Liver (tissue), 3 donors: ENCODE data around the gene RPTN.

Experiments
- CTCF ChIP-seq: fragments of 150-350 bp; IDR thresholded peaks from 2 replicates; pipeline ENCODE4 v1.5.1; 2017; ENCODE audit warnings: improper control_type of control experiment, low read depth, low read length; ENCODE audit not compliant: missing input control
- FOXA1 ChIP-seq: IDR thresholded peaks from 2 replicates; pipeline ENCODE4 v1.6.1; 2016; ENCODE audit warnings: antibody characterized with exemption
- GABPA ChIP-seq, 2 donors: IDR thresholded peaks in 1 of 2; conservative IDR thresholded peaks in 1 of 2; 2 replicates each; pipeline ENCODE4 v1.6.1; 2016; ENCODE audit warnings: antibody characterized with exemption in 2 of 2, mild to moderate bottlenecking in 1 of 2, moderate library complexity in 1 of 2
- JUND ChIP-seq, 2 donors: IDR thresholded peaks; 2 replicates each; pipeline ENCODE4 v1.6.1; 2016; ENCODE audit warnings: antibody characterized with exemption in 2 of 2
- MAX ChIP-seq: IDR thresholded peaks from 2 replicates; pipeline ENCODE4 v1.6.1; 2016; ENCODE audit warnings: antibody characterized with exemption
- RAD21 ChIP-seq, 2 donors: IDR thresholded peaks; 2 replicates each; pipeline ENCODE4 v1.6.1; 2016; ENCODE audit warnings: antibody characterized with exemption in 2 of 2, mild to moderate bottlenecking in 2 of 2
- REST ChIP-seq: IDR thresholded peaks from 2 replicates; pipeline ENCODE4 v1.6.1; 2016; ENCODE audit warnings: antibody characterized with exemption, mild to moderate bottlenecking
- RXRA ChIP-seq, 2 donors: IDR thresholded peaks; 2 replicates each; pipeline ENCODE4 v1.6.1; 2017 to 2018; ENCODE audit warnings: antibody characterized with exemption in 2 of 2, mild to moderate bottlenecking in 1 of 2
- SP1 ChIP-seq: IDR thresholded peaks from 2 replicates; pipeline ENCODE4 v1.6.1; 2018; ENCODE audit warnings: antibody characterized with exemption, mild to moderate bottlenecking
- ZBTB33 ChIP-seq: IDR thresholded peaks from 2 replicates; pipeline ENCODE4 v1.6.1; 2016; ENCODE audit warnings: antibody characterized with exemption
- donor health status: healthy.
- donor health status: healthy.

- TF ChIP-seq CTCF (no peak), FOXA1 (no peak), RXRA (IDR thresholded peaks at IDR 0.05) (no peak), JUND (IDR thresholded peaks at IDR 0.05) (no peak), RAD21 (IDR thresholded peaks at IDR 0.05) (no peak), REST (no peak), MAX (no peak), ZBTB33 (no peak), SP1 (no peak), GABPA (IDR thresholded peaks at IDR 0.05 in 1 of 2, conservative IDR thresholded peaks at IDR 0.05 in 1 of 2) (no peak)
Observed at GRCh38 chr1:152109998-152110294, 49.1 kb downstream of the RPTN start.
